22Rv1 (cell line): ENCODE data around the gene TMUB2.
A peak's percentile ranks its signal among the peaks of the same experiment; 100 is the strongest.

Experiments
- H3K27ac ChIP-seq: fragments of 450-650 bp; 2 replicates; pipeline ENCODE4 v1.5.1; 2017
- ZFX ChIP-seq: fragments of 450-650 bp; IDR thresholded peaks from 2 replicates; pipeline ENCODE4 v1.6.1; 2017; ENCODE audit warnings: antibody characterized with exemption, borderline replicate concordance
- TF ChIP-seq, protein P1 (sequence below): fragments of 450-650 bp; IDR thresholded peaks from 2 replicates; pipeline ENCODE4 v1.5.1; 2017; ENCODE audit warnings: mild to moderate bottlenecking

TMUB2 gene

DNA sequence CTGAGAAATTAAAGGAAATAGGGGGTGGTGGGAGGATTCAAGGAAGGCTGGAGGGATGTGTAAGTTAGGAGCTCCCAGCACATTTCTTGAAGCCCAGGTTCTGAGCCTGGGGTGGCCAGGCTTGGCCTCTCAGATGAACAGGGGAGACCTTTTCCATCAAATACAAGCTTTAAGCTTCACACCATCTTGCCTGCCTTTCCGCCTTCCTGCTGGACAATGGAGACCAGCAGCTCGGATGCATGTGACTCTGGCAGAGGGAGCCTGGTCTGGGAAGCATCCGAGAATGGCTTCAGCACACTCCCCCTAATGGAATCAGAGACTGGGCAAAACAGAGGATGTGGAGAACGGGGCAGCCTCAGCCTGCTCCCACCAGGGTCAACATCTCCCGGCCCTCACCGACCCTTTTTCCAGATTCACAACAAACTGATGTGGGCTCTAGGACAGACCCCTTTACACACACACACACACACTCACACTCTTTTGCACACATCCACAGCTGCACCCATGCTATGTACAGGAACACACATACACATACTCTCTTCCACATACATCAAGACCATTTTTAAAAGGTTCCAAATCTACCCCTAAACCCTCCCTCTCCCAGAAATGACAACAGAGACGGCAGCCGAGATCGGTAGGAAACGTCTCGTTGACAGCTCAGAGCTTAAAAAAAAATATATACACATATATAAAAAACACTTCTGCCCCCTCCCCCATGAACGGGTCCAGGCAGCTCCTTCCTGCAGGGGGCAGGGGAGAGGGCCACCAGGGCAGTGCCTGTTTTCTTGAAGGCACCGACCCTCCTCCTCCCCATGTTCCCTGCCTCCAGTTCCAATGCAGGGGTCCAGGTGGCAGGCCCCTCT is 19.4 kb downstream of the TMUB2 start:
- peak overlapping the region; percentile 45 for H3K27ac ChIP-seq
- TF ChIP-seq, protein P1, sequence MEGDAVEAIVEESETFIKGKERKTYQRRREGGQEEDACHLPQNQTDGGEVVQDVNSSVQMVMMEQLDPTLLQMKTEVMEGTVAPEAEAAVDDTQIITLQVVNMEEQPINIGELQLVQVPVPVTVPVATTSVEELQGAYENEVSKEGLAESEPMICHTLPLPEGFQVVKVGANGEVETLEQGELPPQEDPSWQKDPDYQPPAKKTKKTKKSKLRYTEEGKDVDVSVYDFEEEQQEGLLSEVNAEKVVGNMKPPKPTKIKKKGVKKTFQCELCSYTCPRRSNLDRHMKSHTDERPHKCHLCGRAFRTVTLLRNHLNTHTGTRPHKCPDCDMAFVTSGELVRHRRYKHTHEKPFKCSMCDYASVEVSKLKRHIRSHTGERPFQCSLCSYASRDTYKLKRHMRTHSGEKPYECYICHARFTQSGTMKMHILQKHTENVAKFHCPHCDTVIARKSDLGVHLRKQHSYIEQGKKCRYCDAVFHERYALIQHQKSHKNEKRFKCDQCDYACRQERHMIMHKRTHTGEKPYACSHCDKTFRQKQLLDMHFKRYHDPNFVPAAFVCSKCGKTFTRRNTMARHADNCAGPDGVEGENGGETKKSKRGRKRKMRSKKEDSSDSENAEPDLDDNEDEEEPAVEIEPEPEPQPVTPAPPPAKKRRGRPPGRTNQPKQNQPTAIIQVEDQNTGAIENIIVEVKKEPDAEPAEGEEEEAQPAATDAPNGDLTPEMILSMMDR: peak; percentile 37
- TF ChIP-seq ZFX: no peak

DNA sequence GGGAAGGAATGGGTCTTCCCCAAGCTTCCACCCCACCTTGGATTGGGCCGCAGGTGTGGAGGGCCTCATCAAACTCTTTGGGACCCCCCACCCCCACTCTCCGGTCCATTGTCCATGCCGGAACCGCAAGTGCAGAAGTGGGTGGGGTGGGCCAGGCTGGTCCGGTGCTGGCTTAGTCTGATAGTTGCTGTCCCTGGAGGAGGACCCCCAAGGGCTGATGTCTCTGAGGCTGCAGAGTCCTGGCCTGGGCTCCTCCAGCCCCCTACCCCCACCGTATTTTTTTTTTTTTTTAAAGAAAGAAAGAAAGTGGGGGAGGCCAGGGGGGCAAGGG is 20.0 kb downstream of the TMUB2 start:
- peak overlapping the region; percentile 45; the same call in 1 of the 2 replicates for H3K27ac ChIP-seq
- TF ChIP-seq ZFX: no peak
- TF ChIP-seq, protein P1: peak; percentile 15; the same call in 1 of the 2 replicates

DNA sequence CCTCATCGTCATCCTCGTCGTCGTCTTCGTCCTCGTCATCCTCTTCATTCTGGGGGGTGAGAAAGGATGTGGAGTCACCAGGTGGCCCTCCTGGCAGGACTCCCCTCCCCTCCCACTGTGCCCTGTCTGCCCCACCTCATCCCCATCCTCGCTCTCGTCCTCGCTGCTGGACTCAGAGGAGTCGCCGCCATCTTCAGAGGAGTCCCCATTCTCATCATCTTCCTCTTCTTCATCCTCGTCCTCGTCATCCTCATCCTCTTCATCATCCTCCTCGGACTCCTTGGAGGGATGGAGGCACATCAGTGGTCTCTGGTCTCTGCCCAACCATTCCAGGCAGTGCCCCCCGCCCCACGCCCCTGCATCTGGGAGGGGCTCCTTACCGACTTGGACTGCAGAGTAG is 20.5 kb downstream of the TMUB2 start:
- TF ChIP-seq, protein P1: no peak
- no peak for TF ChIP-seq ZFX
- no peak overlapping the region for H3K27ac ChIP-seq

DNA sequence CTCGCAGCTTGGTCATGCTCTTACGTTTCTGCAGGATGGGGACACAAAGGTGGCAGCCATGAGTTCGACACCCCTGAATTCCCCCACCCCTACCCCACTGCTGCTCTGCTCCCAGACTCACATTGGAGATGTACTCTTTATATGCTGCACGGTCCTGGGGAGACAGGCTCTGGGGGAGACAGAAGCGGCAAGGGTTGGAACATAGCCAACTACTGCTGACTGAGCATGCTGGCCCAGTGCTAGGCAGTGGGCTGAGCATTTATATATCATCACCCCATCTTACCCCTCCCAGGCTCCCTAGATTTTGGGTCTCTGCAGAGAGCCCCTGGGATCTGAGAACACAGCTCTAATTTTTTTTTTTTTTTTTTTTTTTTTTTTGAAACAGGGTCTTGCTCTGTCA is 21.0 kb downstream of the TMUB2 start:
- TF ChIP-seq ZFX: no peak
- TF ChIP-seq, protein P1: no peak
- no peak overlapping the region for H3K27ac ChIP-seq

DNA sequence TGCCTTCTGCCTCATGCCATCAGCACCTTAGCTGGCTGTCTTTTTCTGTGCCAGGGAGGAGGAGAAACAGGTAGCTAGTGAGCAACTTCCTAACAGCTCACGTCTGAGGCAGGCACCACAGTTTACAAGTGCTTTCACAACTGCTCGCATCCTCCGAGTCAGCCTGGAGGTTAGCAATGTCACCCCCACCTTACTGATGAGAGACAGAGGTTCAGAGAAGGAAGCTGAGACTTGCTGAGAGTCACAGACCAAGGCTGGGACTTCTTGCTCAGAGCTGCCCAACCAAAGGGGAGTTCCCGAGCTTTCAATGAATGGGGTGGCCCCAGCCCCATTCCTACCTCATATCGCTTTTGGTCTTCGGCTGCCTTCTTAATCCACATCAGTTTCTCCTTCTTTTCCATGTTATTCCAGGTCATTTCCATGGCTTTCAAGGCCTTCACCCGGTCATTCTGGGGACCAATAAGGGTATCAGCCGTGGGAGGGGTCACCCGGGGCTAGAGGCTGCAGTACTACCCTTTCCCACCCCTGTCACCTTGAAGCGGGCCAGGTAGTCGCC is 23.1 kb downstream of the TMUB2 start:
- peak overlapping the region; percentile 30 for H3K27ac ChIP-seq
- TF ChIP-seq, protein P1: no peak
- no peak for TF ChIP-seq ZFX

DNA sequence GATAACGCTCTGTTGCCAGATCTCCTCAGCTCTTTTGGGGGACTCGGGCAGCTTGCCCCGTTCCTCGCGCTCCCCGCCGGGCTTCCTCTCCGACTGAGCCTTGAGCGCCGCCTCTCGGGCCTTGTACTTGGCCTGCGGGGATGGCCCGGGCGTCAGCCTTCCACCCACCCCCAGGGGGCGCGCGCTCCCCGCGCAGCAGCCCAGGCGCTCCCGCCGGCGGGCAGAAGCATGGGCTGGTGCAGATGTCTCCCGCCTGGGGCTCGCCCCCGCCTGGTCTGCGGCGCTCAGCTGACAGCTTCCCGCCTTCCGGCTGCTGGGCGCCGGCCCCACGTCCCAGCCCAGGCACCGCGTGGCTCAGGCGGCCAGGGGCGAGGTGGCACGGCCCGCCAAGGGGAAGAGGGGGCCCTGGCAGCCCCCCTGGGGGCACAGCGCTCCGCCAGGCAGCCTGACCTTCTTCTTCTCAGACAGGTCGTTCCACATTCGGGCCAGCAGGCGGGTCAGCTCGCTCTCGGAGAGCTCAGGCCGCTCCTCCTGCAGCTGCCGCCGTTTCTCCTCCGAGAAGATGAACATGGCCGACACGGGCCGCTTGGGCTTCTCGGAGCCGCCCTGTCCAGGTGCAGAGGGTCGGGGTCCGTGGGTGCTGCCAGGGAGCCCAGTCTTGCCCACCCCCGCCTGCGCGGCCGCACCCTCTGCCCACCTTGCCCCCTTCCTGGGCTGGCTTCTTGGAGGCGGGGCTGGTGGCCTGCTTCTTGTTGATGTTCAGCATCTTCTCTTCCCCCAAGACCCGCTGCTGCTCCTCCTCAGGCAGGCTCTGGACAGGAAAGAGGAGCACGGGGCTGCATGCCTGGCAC is 23.8 kb downstream of the TMUB2 start:
- H3K27ac ChIP-seq: peak overlapping the region; percentile 30

More for the DNA sequence above, 23.8 kb downstream of the TMUB2 start:
- TF ChIP-seq, protein P1: peak; percentile 94
- TF ChIP-seq ZFX: no peak
